Right renal pelvis (tissue), 4 donors: ENCODE results near the gene MAT2B. TPM values are rescaled to one million over a fixed set of nuclear protein-coding genes. Genes with fewer than 3 reads are reported as not detected.

Experiments
- DNase-seq, 4 donors: peaks; one replicate each; pipeline ENCODE4 v3.0.0-alpha.2; 2013; ENCODE audit warnings: low read depth in 4 of 4, low spot score in 3 of 4, missing footprints in 1 of 4
- polyA plus RNA-seq, 4 donors: library from polyadenylated mRNA; unstranded; fragments of 120-200 nt; gene quantifications; one replicate each; pipeline ENCODE4 v1.2.1, GENCODE V29; 2013; ENCODE audit not compliant: insufficient read length in 4 of 4

Gene MAT2B
- polyA plus RNA-seq, 4 donors, result 108 to 132 (median 129) TPM

DNA sequence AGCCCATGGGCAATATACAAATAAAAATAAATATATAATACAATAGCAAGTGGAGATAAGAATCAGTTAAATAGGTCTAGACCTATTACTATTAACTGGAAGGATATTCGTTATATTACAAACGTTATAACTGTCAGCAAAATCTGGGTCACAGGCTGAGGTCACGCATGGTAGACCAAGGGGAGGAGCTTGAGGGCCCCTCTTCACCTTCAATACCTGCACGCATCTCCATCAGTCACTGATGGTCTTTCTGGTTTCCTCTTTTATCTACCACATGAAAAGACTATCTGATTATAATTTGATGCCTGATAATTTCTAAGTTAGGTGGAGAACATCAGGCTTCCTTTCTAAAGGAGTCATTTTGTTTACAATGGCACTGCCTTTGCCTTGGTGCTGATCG lies 43.2 kb downstream of the MAT2B start:
- no peak for DNase-seq

DNA sequence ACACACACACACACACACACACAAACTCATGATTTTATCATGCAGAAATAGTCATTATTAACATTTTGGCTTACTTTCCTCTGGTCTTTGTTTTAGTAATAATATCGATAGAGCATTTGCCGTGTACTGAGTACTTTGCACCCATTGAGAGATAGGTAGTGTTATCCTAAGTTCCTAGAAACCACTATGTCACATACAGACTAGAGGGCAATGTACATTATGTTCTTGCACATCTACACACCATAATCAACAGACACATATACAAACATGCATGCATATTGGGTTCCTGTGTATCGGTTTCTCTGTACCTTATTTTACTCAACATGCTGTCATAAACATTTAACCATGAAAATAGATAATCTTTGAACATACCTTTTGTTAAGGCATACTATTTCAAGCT lies 45.7 kb downstream of the MAT2B start:
- DNase-seq, result no peak

DNA sequence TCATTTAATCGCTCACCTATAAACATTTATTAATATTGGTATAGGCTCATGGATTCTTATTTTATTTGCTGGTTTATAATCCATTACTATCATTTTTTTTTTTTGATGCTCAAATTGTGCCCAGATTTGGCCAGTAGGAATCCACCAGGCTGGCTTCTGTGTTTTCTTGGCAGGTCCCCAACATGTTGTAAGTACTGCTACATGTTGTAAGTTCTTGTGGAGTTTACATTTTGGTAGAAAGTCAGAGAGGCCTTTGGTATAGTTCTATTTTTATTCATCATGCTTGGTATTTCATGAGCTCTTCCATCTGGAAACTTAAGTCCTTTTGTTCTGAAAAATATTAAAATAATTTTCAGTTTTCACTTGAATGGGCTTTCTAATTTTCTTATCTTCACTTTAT lies 47.1 kb downstream of the MAT2B start:
- DNase-seq, result no peak

DNA sequence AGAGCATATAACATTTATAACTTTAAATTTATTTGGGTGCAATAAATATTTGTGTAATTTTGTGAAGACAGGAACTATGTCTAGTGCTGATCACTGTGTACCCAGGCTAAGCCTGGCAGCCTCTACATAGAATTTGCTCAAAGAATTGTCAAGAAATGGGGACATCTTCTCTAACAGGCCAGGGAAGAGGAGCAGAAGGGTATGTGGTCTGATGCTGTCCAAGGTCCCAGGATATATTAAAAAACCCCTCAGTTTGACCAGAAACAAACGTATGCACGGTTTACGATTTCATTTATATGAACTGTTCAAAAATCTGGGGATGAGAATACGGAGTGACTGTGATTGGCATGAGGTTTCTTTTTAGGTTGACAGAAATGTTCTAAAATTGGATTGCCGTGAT lies 55.9 kb downstream of the MAT2B start:
- DNase-seq, result no peak

DNA sequence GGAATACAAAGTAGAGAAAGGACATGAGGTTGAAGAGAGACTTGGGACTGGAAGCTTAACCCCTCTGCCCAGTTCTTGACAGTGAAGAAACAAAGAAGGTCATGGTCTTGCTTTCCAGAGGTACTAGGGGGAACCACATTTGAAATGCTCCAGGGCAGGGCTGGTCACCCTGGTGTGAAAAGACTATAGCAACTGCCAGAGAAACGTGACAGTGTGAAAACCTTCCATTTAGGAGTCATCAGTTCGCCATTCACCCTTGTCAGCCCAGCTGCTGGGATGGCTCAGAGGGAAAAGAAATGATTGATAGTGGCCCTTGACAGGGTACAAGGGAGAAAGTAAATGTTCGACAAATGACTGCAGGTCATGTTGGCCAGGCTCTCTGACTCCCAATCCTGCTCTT lies 56.7 kb downstream of the MAT2B start:
- no peak for DNase-seq

DNA sequence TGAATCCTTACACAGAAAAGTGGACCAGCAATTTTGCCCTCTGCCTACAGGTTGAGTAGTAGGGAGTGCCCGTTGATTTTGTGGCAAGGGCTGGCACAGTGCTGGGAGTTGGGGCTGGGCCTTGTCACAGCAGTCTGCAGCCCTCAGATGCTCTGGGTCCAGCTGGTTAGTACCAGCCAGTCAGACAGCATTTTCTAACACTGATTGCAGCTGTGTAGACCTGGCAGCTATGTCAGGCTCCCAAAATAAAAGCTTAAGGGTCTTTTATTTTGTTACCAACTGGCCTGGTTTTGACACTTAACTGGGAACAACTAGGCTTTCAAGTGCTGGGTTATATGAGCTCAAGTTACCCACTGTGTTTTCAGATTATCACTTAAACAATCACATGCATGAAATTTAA lies 57.7 kb downstream of the MAT2B start:
- DNase-seq, result no peak

DNA sequence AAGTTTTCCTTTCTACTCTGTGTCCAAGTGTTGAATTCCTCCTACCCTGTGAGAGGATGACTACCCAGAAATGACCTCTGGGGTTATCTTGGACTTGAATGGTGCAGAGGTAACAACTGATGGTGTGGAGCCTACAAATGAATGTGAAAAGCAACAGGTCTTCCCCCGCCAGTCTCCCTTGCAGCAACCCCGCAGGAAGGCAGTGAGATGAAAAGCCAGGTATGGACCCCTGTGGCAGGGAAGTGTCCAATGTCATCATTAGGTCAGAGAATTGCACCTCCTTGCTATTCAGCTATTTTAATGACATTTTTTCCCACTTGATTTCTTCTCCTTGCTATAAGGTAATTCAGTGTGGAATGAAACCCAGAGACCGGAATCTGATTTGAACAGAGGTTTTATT lies 58.5 kb downstream of the MAT2B start:
- no peak for DNase-seq

DNA sequence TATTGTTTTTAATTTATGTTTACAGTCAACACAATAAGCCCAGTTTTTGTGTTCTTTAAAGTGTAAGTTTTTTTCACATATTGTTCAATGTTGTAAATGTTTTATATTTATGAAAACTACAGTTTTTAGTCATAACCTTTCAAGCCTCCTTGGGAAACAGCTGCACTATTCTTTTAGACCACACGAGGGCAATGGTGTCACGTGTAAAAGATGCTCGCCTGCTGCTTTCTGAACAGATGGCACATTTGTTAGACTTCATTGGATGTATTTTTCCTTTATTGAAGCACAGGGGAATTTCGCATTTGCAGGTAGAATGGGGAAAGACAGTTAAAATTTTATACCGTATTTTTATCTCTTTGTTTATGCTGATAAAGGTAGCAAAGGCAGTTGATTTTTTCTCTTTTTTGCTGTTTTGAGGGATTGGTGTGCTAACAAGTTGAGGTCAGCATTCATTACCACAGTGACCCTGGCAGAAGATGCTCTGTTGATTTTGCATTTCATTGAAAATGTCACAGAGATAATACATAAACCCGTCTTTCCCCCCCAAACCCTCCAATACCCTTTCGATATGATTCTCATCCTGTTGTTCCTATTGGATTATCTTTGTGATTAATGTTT lies 59.0 kb downstream of the MAT2B start:
- DNase-seq, result peak in 3 of 4 donors; percentile 44 to 54 (median 54)

DNA sequence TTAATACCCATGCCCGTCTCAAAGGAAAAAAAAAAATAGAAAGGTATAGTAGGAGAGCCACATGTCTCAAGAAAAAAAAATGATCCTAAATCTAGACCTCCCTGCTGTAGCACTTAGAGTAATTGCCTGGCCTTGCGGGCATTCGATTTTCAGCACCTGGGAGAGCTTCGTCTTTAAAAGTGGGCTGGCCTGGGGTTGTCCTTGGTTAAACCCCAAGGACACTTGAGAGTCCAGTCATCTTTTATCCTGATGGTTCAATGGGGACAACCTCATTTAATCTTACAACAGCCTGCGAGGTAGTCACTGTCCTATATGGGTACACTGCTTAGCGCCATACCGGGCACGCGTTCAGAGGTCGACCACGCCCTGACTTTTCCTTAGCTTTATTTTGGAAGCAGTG lies 60.1 kb downstream of the MAT2B start:
- DNase-seq, result no peak

DNA sequence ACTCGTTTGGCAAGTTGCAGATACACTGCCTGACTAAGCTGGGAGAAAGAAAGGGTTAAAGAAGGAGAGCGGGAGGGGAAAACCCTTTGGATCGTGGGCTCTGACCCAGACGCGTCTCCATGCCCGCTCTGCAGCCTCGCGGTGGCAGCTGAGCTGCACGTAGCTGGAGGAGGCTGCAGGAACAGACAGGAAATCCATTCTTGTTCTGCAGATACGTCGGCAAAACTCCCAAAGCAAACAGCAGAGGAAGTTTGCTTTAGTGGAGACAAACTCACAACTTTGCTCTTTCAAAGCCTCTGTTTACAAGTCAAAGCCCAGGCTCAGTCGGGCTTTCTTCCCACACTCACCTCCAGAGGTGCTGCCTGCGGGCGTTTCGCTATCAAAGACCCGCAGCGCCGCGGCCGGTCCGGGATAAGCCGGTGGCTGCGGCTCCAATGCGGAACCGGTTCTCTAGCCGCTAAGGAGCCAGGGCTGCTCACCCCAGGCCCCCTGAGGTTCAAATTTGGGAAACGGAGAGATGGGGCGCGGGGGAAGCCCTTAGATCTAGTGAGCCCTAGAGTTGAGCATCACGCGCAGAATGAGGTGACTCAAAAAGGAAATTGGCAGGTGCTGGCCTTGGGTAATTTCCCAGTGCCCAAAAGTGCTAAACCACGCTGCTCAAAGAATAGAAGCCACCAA lies 60.7 kb downstream of the MAT2B start:
- no peak for DNase-seq

DNA sequence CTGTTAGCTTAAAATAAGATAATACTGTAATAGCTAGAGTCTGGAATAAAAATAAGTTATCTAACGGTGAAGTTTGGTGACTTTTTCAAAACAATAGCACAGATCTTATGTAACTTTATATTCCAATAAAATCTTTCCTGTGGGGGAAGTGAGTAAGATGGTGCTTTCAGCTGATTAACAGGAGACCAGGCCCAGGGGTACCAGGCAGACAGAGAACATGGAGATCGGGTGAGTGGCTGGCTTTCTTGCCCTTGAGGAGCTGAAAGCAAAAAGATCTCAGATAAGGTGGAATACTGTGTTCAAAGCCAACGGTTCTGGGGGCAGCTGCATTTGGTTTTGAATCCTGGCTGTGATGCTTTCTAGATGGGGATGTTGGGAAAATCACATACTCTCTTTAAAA lies 61.3 kb downstream of the MAT2B start:
- no peak for DNase-seq

DNA sequence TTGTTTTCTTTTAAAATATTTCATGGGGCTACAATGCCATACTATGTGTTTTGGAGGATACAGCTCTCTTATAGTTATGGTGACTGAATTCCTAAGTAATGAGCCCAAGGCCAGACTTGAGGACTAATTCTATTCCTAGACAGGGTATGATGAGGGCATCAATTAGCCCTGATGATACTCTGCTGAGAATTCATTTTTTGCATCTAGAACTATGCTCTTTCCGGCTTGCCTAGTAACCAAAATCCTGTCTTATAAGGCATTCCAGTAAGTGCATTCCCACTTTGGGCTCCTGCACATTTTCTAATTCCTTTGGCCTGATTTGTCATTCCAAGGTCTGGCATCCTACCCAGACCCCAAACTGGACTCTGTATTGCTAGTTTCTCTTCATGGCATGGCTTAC lies 62.4 kb downstream of the MAT2B start:
- no peak for DNase-seq

Other genes with a start within 250 kb of the MAT2B start
- 100 to 1,000 TPM; 193 to 225 (median 222) TPM for gene CCNG1, start 68.0 kb upstream of the MAT2B start, polyA plus RNA-seq
- gene NUDCD2, start 45.5 kb upstream of the MAT2B start, polyA plus RNA-seq, result 10 to 100 TPM; 53.6 to 59.5 (median 56.6) TPM
- gene HMMR, start 45.0 kb upstream of the MAT2B start, polyA plus RNA-seq, result 10 to 100 TPM; 19.7 to 24.0 (median 20.9) TPM